Kidney (tissue), 14 donors: Measurements from ENCODE around the gene FBXW9. TPM values are rescaled to one million over a fixed set of nuclear protein-coding genes. Genes with fewer than 3 reads are reported as not detected.
"Not testable (repeated sequence)": the region's sequence is repeated elsewhere in the genome, so short reads cannot be mapped to it uniquely, and the experiment has no call there.

Experiments used
- DNase-seq, 5 donors: peaks; one replicate each; pipeline ENCODE4 v3.0.0-alpha.2; 2013 to 2020
- FAIRE-seq: peaks from 2 replicates; lab custom pipeline; 2012; peaks lifted over from hg19 to GRCh38; lab: Jason Lieb, UNC
- H3K27ac ChIP-seq, 2 donors: one replicate each; pipeline ENCODE4 v1.7.0; 2013; ENCODE audit warnings: low read depth in 2 of 2, low read length in 2 of 2, inconsistent platforms in 1 of 2
- H3K27me3 ChIP-seq: one replicate; pipeline ENCODE4 v1.7.1; 2013; ENCODE audit warnings: low read length, inconsistent platforms; ENCODE audit not compliant: control insufficient read depth, insufficient read depth
- H3K36me3 ChIP-seq, 3 donors: one replicate each; pipeline versions ENCODE4 v1.7.0 to v1.7.1; 2013; ENCODE audit warnings: low read length in 3 of 3, control low read depth in 1 of 3, inconsistent platforms in 1 of 3; ENCODE audit not compliant: insufficient read depth in 3 of 3, control insufficient read depth in 2 of 3
- H3K4me1 ChIP-seq, 3 donors: one replicate each; pipeline versions ENCODE4 v1.7.0 to v1.7.1; 2013; ENCODE audit warnings: low read length in 3 of 3, inconsistent platforms in 1 of 3, low read depth in 1 of 3; ENCODE audit not compliant: control insufficient read depth in 2 of 3, insufficient read depth in 2 of 3
- H3K4me3 ChIP-seq, 3 donors: one replicate each; pipeline versions ENCODE4 v1.7.0 to v1.8.1; 2013; ENCODE audit warnings: low read length in 3 of 3, control low read depth in 1 of 3, inconsistent platforms in 1 of 3
- H3K9ac ChIP-seq, 3 donors: one replicate each; pipeline versions ENCODE4 v1.7.0 to v1.7.1; 2013; ENCODE audit warnings: low read length in 3 of 3, control low read depth in 1 of 3, inconsistent platforms in 1 of 3
- H3K9me3 ChIP-seq, 3 donors: one replicate each; pipeline versions ENCODE4 v1.7.0 to v1.7.1; 2013; ENCODE audit warnings: low read length in 3 of 3, control low read depth in 1 of 3, inconsistent platforms in 1 of 3; ENCODE audit not compliant: control insufficient read depth in 2 of 3, insufficient read depth in 1 of 3
- intact Hi-C: fragments of 100-400 bp; cut with DNase I; formaldehyde crosslinking; loops from one replicate; pipeline ENCODE4 v1.11.1; 2022
- polyA plus RNA-seq: library from polyadenylated mRNA; stranded (reverse); fragments of 350-450 nt; fragmentation: Illumina TruSeq; extraction: RNeasy Lipid Tissue Mini Kit (QIAGEN cat#74804); gene quantifications from one replicate; pipeline ENCODE4 v1.2.3, GENCODE V29; 2014; ENCODE audit warnings: low read depth, low replicate concordance; ENCODE audit not compliant: insufficient read depth
- total RNA-seq: library from RNA; stranded (reverse); fragmentation: NEBNext Ultra II Directional; extraction: Animal tissue kit (Norgen Biotek cat#: 25700); gene quantifications from one replicate; pipeline ENCODE4 v1.2.1, GENCODE V29; 2021
- TF ChIP-seq, protein P1 (sequence below): IDR thresholded peaks from 3 replicates; pipeline ENCODE4 v1.5.1; 2012; ENCODE audit warnings: mild to moderate bottlenecking, moderate library complexity, borderline replicate concordance; ENCODE audit not compliant: insufficient read depth; ENCODE audit errors: extremely low read depth
- donor health status: control.
- donor health status: control.
- donor health status: control.
- donor health status: control.
- donor health status: control.
- donor health status: DM: yes; HTN: yes; CAD: no.
- donor health status: Normal renal cell carcinoma (clear cell type).

Gene FBXW9
- total and polyA plus RNA-seq, 2 donors from 2014 or later, result 11.4 to 14.9 TPM

- no peaks in the 10 kb centered on the region for H3K27me3 ChIP-seq
These were observed 19.5 kb upstream of the FBXW9 start for GRCh38 chr19:12715929-12716328.

DNA sequence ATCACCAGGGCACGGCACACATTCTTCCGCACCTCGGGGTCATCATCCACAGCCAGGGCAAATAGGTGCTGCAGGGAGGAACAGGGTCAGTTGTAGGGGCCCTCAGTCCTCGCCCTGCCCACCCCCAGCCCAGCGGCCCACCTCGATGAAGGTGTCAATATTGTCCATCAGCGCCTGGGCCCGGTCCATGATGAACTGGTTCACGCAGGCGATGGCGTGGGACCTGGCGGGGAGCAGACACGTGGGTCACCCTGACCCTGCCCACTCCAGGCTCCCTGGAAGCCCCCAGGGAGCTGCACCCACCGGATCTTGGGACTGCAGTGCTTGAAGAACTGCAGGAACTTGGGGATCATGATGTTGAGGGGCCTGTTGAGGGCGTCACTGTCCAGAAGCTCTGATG, 18.7 kb upstream of the FBXW9 start:
- no peak overlapping the region for H3K4me3 ChIP-seq
- H3K36me3 ChIP-seq, result peaks cover 16 to 43% (median 26%) of the 10 kb centered on the region in 3 donors
- TF ChIP-seq, protein P1, sequence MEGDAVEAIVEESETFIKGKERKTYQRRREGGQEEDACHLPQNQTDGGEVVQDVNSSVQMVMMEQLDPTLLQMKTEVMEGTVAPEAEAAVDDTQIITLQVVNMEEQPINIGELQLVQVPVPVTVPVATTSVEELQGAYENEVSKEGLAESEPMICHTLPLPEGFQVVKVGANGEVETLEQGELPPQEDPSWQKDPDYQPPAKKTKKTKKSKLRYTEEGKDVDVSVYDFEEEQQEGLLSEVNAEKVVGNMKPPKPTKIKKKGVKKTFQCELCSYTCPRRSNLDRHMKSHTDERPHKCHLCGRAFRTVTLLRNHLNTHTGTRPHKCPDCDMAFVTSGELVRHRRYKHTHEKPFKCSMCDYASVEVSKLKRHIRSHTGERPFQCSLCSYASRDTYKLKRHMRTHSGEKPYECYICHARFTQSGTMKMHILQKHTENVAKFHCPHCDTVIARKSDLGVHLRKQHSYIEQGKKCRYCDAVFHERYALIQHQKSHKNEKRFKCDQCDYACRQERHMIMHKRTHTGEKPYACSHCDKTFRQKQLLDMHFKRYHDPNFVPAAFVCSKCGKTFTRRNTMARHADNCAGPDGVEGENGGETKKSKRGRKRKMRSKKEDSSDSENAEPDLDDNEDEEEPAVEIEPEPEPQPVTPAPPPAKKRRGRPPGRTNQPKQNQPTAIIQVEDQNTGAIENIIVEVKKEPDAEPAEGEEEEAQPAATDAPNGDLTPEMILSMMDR, result no peak
- H3K27me3 ChIP-seq, result no peaks in the 10 kb centered on the region
- H3K27ac ChIP-seq, result no peak overlapping the region
- H3K9ac ChIP-seq, result no peak overlapping the region
- no peaks in the 10 kb centered on the region for H3K9me3 ChIP-seq
- DNase-seq (no peak), FAIRE-seq (no peak)
- intact Hi-C loops, result no loop called here
- no peaks in the 10 kb centered on the region for H3K4me1 ChIP-seq

More at GRCh38 chr19:12715929-12716328, 19.5 kb upstream of the FBXW9 start:
- Histone ChIP-seq H3K36me3 (peaks cover 16 to 38% (median 23%) of the 10 kb centered on the region in 3 donors), H3K4me3 (no peak overlapping the region), H3K9me3 (no peaks in the 10 kb centered on the region), H3K27ac (no peak overlapping the region), H3K4me1 (peaks cover 0 to 6% (median 6%) of the 10 kb centered on the region in 3 donors), H3K9ac (no peak overlapping the region)
- intact Hi-C loops, result no loop called here
- TF ChIP-seq, protein P1, result no peak
- DNase-seq, result no peak
- no peak for FAIRE-seq

DNA sequence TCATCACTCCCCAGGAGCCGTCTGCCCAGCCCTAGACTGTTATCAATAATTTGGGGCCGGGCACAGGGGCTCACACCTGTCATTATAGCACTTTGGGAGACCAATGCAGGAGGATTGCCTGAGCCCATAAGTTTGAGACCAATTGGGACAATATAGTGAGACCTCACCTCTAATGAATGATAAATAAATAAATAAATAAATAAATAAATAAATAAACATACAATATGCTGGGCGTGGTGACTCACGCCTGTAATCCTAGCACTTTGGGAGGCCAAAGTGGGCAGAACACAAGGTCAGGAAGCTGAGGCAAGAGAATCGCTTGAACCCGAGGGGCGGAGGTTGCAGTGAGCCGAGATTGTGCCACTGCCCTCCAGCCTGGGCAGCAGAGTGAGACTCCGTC, 16.9 kb upstream of the FBXW9 start:
- DNase-seq, H3K27ac ChIP-seq, H3K9ac ChIP-seq, H3K4me1 ChIP-seq, H3K27me3 ChIP-seq, FAIRE-seq, intact Hi-C loops, H3K9me3 ChIP-seq, H3K4me3 ChIP-seq: not testable (repeated sequence)
- peaks cover 12 to 47% (median 25%) of the 10 kb centered on the region in 3 donors for H3K36me3 ChIP-seq

GRCh38 chr19:12712077-12712476, 15.6 kb upstream of the FBXW9 start:
- intact Hi-C loops, H3K27me3 ChIP-seq, H3K4me1 ChIP-seq, H3K4me3 ChIP-seq, H3K27ac ChIP-seq, FAIRE-seq, H3K9ac ChIP-seq, H3K9me3 ChIP-seq: not testable (repeated sequence)
- DNase-seq, result peak in 1 of 5 donors; percentile 24
- H3K36me3 ChIP-seq, result peaks cover 12 to 48% (median 25%) of the 10 kb centered on the region in 3 donors
